H1 (cell line): ENCODE measurements around the gene HS3ST3B1. TPM values are rescaled to one million over a fixed set of nuclear protein-coding genes. Genes with fewer than 3 reads are reported as not detected.

ENCODE experiments used
- CTCF ChIA-PET: fragments of 300-600 bp; sonication (Branson Sonifier 250); formaldehyde crosslinking; loops from one replicate; lab custom pipeline; 2021; ENCODE audit not compliant: partially characterized antibody; lab: Charles Lee
- POLR2A ChIA-PET: fragments of 300-600 bp; sonication (Branson Sonifier 250); formaldehyde crosslinking; loops from one replicate; lab custom pipeline; 2021; ENCODE audit warnings: inconsistent platforms; ENCODE audit not compliant: partially characterized antibody; lab: Charles Lee
- DNase-seq, 2 experiments: peaks; one replicate each; pipeline versions ENCODE4 v3.0.0 to v3.0.0-alpha.2; 2010 to 2022; ENCODE audit warnings: low spot score in 2 of 2, low read depth in 1 of 2, mixed read lengths in 1 of 2
- FAIRE-seq: peaks from 2 replicates; lab custom pipeline; 2011; peaks lifted over from hg19 to GRCh38; lab: Jason Lieb, UNC
- H2AFZ ChIP-seq: 2 replicates; pipeline ENCODE4 v1.8.1; 2012; ENCODE audit warnings: low read length, inconsistent platforms
- H2AK5ac ChIP-seq: 2 replicates; pipeline ENCODE4 v1.6.1; 2013; ENCODE audit warnings: low read depth, low read length
- H2BK120ac ChIP-seq: replicated peaks from 2 replicates; pipeline ENCODE3; 2013; ENCODE audit warnings: low read depth, low read length, inconsistent platforms
- H2BK12ac ChIP-seq: 2 replicates; pipeline ENCODE4 v1.6.1; 2013; ENCODE audit warnings: low read depth, low read length
- H2BK15ac ChIP-seq: 2 replicates; pipeline ENCODE4 v1.6.1; 2013; ENCODE audit warnings: low read length
- H2BK20ac ChIP-seq: 2 replicates; pipeline ENCODE4 v1.6.1; 2013; ENCODE audit warnings: low read length
- H2BK5ac ChIP-seq: 2 replicates; pipeline ENCODE4 v1.6.1; 2013; ENCODE audit warnings: low read depth, low read length
- H3K14ac ChIP-seq: 2 replicates; pipeline ENCODE4 v1.6.1; 2013; ENCODE audit warnings: inconsistent platforms; ENCODE audit not compliant: insufficient read length
- H3K18ac ChIP-seq: 2 replicates; pipeline ENCODE4 v1.6.1; 2013; ENCODE audit warnings: low read length; ENCODE audit errors: extremely low read depth
- H3K23ac ChIP-seq: 2 replicates; pipeline ENCODE4 v1.6.1; 2013; ENCODE audit warnings: inconsistent platforms; ENCODE audit not compliant: insufficient read length
- H3K23me2 ChIP-seq: 2 replicates; pipeline ENCODE4 v1.6.1; 2013; ENCODE audit warnings: low read depth, low read length
- H3K27ac ChIP-seq: 2 replicates; pipeline ENCODE4 v1.6.1; 2011; ENCODE audit warnings: low read depth, low read length, inconsistent platforms
- H3K27me3 ChIP-seq, 4 experiments: replicated peaks in 1 of 4; 1 replicate in 1 of 4; 2 replicates in 3 of 4; pipeline versions ENCODE4 v1.6.1 to v1.8.1; 2011 to 2013; ENCODE audit warnings: low read length in 3 of 4, mild to moderate bottlenecking in 3 of 4, inconsistent platforms in 2 of 4, mixed read lengths in 2 of 4, moderate library complexity in 1 of 4; ENCODE audit not compliant: control insufficient read depth in 3 of 4, insufficient read depth in 3 of 4; ENCODE audit errors: extremely low read depth in 1 of 4
- H3K36me3 ChIP-seq, 4 experiments: 2 replicates each; pipeline versions ENCODE4 v1.6.1 to v1.8.1; 2011 to 2013; ENCODE audit warnings: mild to moderate bottlenecking in 4 of 4, low read length in 3 of 4, moderate library complexity in 2 of 4, control low read depth in 1 of 4, inconsistent platforms in 1 of 4; ENCODE audit not compliant: insufficient read depth in 4 of 4, control insufficient read depth in 2 of 4
- H3K4ac ChIP-seq: replicated peaks from 2 replicates; pipeline ENCODE3; 2013; ENCODE audit warnings: low read length, low read depth, mixed read lengths, inconsistent platforms; ENCODE audit not compliant: insufficient read length
- H3K4me1 ChIP-seq, 4 experiments: replicated peaks in 1 of 4; 1 replicate in 1 of 4; 2 replicates in 3 of 4; pipeline versions ENCODE4 v1.6.1 to v1.8.1; 2011 to 2013; ENCODE audit warnings: low read length in 3 of 4, inconsistent platforms in 2 of 4, mixed read lengths in 1 of 4; ENCODE audit not compliant: insufficient read depth in 4 of 4, control insufficient read depth in 3 of 4
- H3K4me2 ChIP-seq, 2 experiments: 2 replicates each; pipeline versions ENCODE4 v1.6.1 to v1.8.1; 2011 to 2013; ENCODE audit warnings: low read depth in 2 of 2, low read length in 2 of 2, control low read depth in 1 of 2, inconsistent platforms in 1 of 2, mild to moderate bottlenecking in 1 of 2; ENCODE audit not compliant: insufficient read depth in 1 of 2
- H3K4me3 ChIP-seq, 4 experiments: fragments of 200-600, 300-600 bp in 1 of 4; sonication (generic), shearing (Covaris generic), sonication (Bioruptor Twin) in 1 of 4; 2 replicates each; pipeline versions ENCODE4 v1.5.1 to v1.8.1; 2011 to 2016; ENCODE audit warnings: low read length in 4 of 4, low read depth in 3 of 4, control low read depth in 2 of 4, inconsistent platforms in 2 of 4, mild to moderate bottlenecking in 2 of 4, mixed read lengths in 1 of 4, moderate library complexity in 1 of 4; ENCODE audit not compliant: insufficient read depth in 2 of 4; ENCODE audit errors: extremely low read depth in 1 of 4
- H3K56ac ChIP-seq: replicated peaks from 2 replicates; pipeline ENCODE3; 2013; ENCODE audit warnings: low read depth, mild to moderate bottlenecking, mixed read lengths, low read length, inconsistent platforms; ENCODE audit not compliant: insufficient read length
- H3K79me1 ChIP-seq: 2 replicates; pipeline ENCODE4 v1.6.1; 2013; ENCODE audit warnings: low read depth, low read length, control low read depth
- H3K79me2 ChIP-seq, 2 experiments: 2 replicates each; pipeline versions ENCODE4 v1.6.1 to v1.8.1; 2012 to 2013; ENCODE audit warnings: low read length in 2 of 2, mild to moderate bottlenecking in 2 of 2, inconsistent platforms in 1 of 2; ENCODE audit not compliant: insufficient read depth in 2 of 2, control insufficient read depth in 1 of 2
- H3K9ac ChIP-seq, 4 experiments: replicated peaks in 1 of 4; 1 replicate in 1 of 4; 2 replicates in 3 of 4; pipeline versions ENCODE4 v1.6.1 to v1.8.1; 2011 to 2013; ENCODE audit warnings: low read depth in 3 of 4, low read length in 3 of 4, control low read depth in 2 of 4, mild to moderate bottlenecking in 2 of 4, moderate library complexity in 2 of 4, inconsistent platforms in 1 of 4; ENCODE audit errors: extremely low read depth in 1 of 4
- H3K9me3 ChIP-seq, 2 experiments: 2 replicates each; pipeline versions ENCODE4 v1.6.1 to v1.8.1; 2012 to 2013; ENCODE audit warnings: mild to moderate bottlenecking in 2 of 2, moderate library complexity in 2 of 2, control low read depth in 1 of 2, inconsistent platforms in 1 of 2, low read depth in 1 of 2, low read length in 1 of 2, mixed read lengths in 1 of 2; ENCODE audit not compliant: insufficient read depth in 2 of 2
- H4K20me1 ChIP-seq, 2 experiments: replicated peaks in 1 of 2; 2 replicates each; pipeline versions ENCODE3 to v1.8.1; 2011 to 2013; ENCODE audit warnings: inconsistent platforms in 2 of 2, low read length in 2 of 2, mild to moderate bottlenecking in 1 of 2; ENCODE audit not compliant: insufficient read depth in 2 of 2, control insufficient read depth in 1 of 2
- H4K5ac ChIP-seq: 2 replicates; pipeline ENCODE4 v1.6.1; 2013; ENCODE audit warnings: low read length, low read depth, mixed read lengths, inconsistent platforms; ENCODE audit not compliant: insufficient read length
- H4K8ac ChIP-seq: 2 replicates; pipeline ENCODE4 v1.8.0; 2013; ENCODE audit warnings: mild to moderate bottlenecking, moderate library complexity, low read length, inconsistent platforms; ENCODE audit not compliant: insufficient read depth; ENCODE audit errors: extremely low read depth
- H4K91ac ChIP-seq: replicated peaks from 2 replicates; pipeline ENCODE3; 2013; ENCODE audit warnings: low read length, mixed read lengths, inconsistent platforms; ENCODE audit not compliant: insufficient read length
- HDAC6 ChIP-seq: IDR thresholded peaks from one replicate; pipeline ENCODE4 v1.7.1; 2012; ENCODE audit warnings: low read depth, mild to moderate bottlenecking, inconsistent platforms, low read length, moderate library complexity
- SIX5 ChIP-seq: IDR thresholded peaks from 2 replicates; pipeline ENCODE4 v1.6.1; 2011; ENCODE audit warnings: mild to moderate bottlenecking, low read depth, low read length
- WGBS, 2 experiments: shearing (Covaris generic) in 1 of 2; methylation state at CpG; one replicate each; pipeline versions ENCODE4 v1.1.6 to v1.1.7; 2013 to 2015; ENCODE audit warnings: low lambda C conversion rate in 2 of 2, mixed read lengths in 2 of 2, inconsistent platforms in 1 of 2, low coverage in 1 of 2, missing lambda C conversion rate in 1 of 2; ENCODE audit not compliant: insufficient replicate concordance in 2 of 2, insufficient coverage in 1 of 2, insufficient read length in 1 of 2; ENCODE audit errors: extremely low coverage in 1 of 2, missing lambda C conversion rate in 1 of 2; 5-methylcytosine and 5-hydroxymethylcytosine counted together
- polyA plus RNA-seq, 7 experiments: library from polyadenylated mRNA; depleted of rRNA in 3 of 7; stranded (reverse) in 5 of 7; unstranded in 2 of 7; fragments of >200 nt in 5 of 7; fragments of 200-250 nt in 2 of 7; gene quantifications; 1 replicate in 5 of 7; 2 replicates in 1 of 7; 4 replicates in 1 of 7; pipeline versions ENCODE4 v1.2.1 to v1.2.3, GENCODE V29; 2011 to 2013; ENCODE audit warnings: missing spikeins in 2 of 7, mixed read lengths in 2 of 7
- total RNA-seq: library from RNA; stranded (reverse); fragmentation: NEBNext Ultra II Directional; extraction: Animal tissue kit (Norgen Biotek cat#: 25700); gene quantifications from 2 replicates; pipeline ENCODE4 v1.2.1, GENCODE V29; 2021

HS3ST3B1 gene
- total and polyA plus RNA-seq, 2 of the 8 experiments (the other 6 are each of a cell fraction or from before 2014, with no cell fraction given) = 4.7 to 14.4 TPM

DNA sequence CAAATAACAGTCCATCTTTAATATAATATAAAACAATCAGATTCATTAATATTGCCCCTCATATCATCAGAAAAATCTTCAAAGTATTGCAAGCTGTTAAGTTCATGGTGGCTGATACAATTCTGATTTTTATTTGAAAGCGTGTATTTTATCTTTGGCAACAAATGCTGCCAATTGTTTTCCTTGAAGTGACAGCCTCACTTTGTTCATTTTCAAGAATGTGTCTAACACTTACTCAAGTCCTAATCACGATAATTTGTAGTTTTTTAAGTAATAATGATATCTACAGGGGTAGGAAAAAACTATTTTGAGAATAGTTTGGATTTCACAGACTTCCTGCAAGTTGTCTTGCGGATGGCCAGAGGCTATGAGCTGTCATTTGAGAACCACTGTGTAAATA lies 75.8 kb downstream of the HS3ST3B1 start:
- H3K27ac ChIP-seq = no peak overlapping the region
- TF ChIP-seq SIX5 (no peak), HDAC6 (no peak)
- TF ChIP-seq, all 59 proteins: peak for 0
- no peak overlapping the region for H2AK5ac ChIP-seq
- H3K36me3 ChIP-seq = no peaks in the 10 kb centered on the region
- H4K91ac ChIP-seq = no peak overlapping the region
- 94% methylated on average over 3 of the region's 3 CpGs; no CpG with 5 or more reads in 1 of the 2 experiments for WGBS, 2 experiments
- no peak overlapping the region for H3K4me2 ChIP-seq
- no peaks in the 10 kb centered on the region for H3K27me3 ChIP-seq
- no peak overlapping the region for H4K5ac ChIP-seq
- H3K9ac ChIP-seq = no peak overlapping the region
- no peak overlapping the region for H4K8ac ChIP-seq
- no peaks in the 10 kb centered on the region for H3K23me2 ChIP-seq
- no peak overlapping the region for H3K56ac ChIP-seq
- H2BK15ac ChIP-seq = no peak overlapping the region
- no peak overlapping the region for H3K4me3 ChIP-seq
- no peak for FAIRE-seq
- H4K20me1 ChIP-seq = no peaks in the 10 kb centered on the region
- H2AFZ ChIP-seq = no peak overlapping the region
- no peak overlapping the region for H2BK120ac ChIP-seq
- H3K18ac ChIP-seq = no peak overlapping the region
- POLR2A ChIA-PET = no interaction called here
- H3K4ac ChIP-seq = no peak overlapping the region
- CTCF ChIA-PET = interaction anchor here (1.7 kb wide), 1 partner anchor 10 kb away, joined by 3 read pairs; no protein-coding TSS in a partner anchor
- H2BK20ac ChIP-seq = no peak overlapping the region
- H2BK12ac ChIP-seq = no peak overlapping the region
- H3K14ac ChIP-seq = no peak overlapping the region
- no peak for DNase-seq
- no peaks in the 10 kb centered on the region for H3K79me2 ChIP-seq
- H3K4me1 ChIP-seq = peaks cover 0 to 8% (median 3%) of the 10 kb centered on the region in 4 experiments; a peak in 5 of 7 replicates
- no peak overlapping the region for H3K23ac ChIP-seq
- H3K79me1 ChIP-seq = no peaks in the 10 kb centered on the region
- H3K9me3 ChIP-seq = no peaks in the 10 kb centered on the region
- no peak overlapping the region for H2BK5ac ChIP-seq
